ENCODE results near the gene RPLP2.

The RPLP2 gene

DNA sequence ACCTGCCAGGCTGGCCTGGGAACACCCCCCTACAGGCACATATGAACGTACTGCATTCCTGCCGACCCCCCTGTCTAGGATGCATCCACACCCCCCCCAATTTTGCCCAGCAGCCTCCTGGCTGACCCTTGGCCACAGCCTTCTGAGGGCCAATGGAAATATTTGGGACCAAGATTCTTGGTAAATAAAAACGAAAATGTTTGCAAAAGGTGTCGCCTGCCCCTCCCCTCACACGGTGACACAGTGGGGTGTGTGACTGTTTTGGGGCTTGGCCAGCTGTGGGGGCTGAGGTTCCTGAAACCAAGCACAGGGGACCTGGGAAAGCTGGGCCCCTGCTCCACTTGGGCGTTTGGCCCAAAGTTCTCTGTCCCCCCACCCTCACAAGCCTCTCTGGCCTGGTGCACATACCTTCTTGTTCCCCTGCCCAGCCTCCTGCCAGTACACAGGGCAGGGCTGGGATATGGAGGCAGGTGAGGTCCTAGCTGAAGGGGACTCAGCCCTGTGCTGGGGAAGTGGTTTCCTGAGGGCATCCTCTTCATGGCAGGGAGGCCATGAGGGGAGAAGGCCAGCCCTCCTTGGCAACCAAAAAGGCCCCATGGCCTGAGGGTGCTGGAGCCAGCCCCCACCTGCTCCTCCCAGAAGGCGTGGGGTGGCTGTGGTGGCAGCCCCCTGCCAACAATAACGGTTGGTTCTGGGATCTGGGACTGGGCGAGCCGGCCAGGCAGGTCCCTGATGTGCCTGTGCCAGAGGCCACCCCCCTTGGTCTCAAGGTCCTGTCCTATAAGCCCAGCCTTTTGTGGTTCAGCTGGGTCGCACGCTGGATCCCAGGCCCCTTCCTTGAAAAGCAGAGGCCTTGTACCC lies 15.8 kb downstream of the RPLP2 start:
- H3K4me3 ChIP-seq (ENCODE audit: low read depth in 1 of 2, low read length in 2 of 2): no peak overlapping the region
- H3K27me3 ChIP-seq (ENCODE audit: control insufficient read depth in 1 of 2, insufficient read depth in 2 of 2, low read length in 2 of 2): peaks cover 36 to 62% of the 10 kb centered on the region in 2 donors
- H3K36me3 ChIP-seq (ENCODE audit: insufficient read depth, low read length): peaks cover 21% of the 10 kb centered on the region
- H3K4me1 ChIP-seq (ENCODE audit: insufficient read depth, low read length): peaks cover 30% of the 10 kb centered on the region
- H3K27ac ChIP-seq (ENCODE audit: low read depth, low read length): no peak overlapping the region
- H3K9ac ChIP-seq (ENCODE audit: low read length): no peak overlapping the region
- no peaks in the 10 kb centered on the region for H3K9me3 ChIP-seq (ENCODE audit: low read length)

DNA sequence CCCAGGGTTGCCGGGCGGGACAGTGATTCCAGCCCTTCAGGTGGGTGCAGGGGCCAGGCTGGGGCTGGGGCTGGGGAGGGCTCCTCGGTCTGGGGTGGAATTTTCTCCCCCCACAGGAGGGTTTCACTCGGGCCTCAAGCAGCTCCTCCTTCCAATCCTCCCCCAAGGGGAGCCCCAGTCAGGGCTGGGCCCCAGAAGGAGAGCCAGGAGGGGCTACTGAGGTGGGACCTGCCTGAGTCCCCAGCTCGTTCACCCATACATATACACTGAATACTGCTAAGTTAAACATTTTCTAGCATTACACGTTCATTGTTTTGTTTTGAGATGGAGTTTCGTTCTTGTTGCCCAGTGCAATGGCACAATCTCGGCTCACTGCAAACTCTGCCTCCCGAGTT lies 16.5 kb downstream of the RPLP2 start:
- H3K36me3 ChIP-seq (ENCODE audit: insufficient read depth, low read length): peaks cover 21% of the 10 kb centered on the region
- H3K4me1 ChIP-seq (ENCODE audit: insufficient read depth, low read length): peaks cover 23% of the 10 kb centered on the region
- no peak overlapping the region for H3K27ac ChIP-seq (ENCODE audit: low read depth, low read length)
- H3K4me3 ChIP-seq (ENCODE audit: low read depth in 1 of 2, low read length in 2 of 2): no peak overlapping the region
- H3K27me3 ChIP-seq (ENCODE audit: control insufficient read depth in 1 of 2, insufficient read depth in 2 of 2, low read length in 2 of 2): peaks cover 36 to 68% of the 10 kb centered on the region in 2 donors
- no peak overlapping the region for H3K9ac ChIP-seq (ENCODE audit: low read length)
- H3K9me3 ChIP-seq (ENCODE audit: low read length): no peaks in the 10 kb centered on the region

DNA sequence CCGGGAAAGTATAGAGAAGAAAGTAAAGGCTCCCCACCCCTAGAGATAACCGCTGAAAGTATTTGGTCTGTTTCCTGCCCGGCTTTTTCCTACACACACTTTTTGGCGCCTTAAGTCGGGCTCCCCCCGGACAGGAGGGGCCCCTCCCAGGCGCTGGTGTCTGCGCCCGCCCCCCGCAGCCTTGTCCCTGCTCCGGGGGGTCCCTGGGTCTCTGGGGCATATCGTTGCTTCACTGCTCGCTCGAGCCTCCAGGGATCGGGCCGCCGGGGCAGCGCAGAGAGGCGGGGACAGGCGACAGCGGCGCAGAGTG lies 17.0 kb downstream of the RPLP2 start:
- peaks cover 18% of the 10 kb centered on the region for H3K4me1 ChIP-seq (ENCODE audit: insufficient read depth, low read length)
- peaks cover 36 to 74% of the 10 kb centered on the region in 2 donors for H3K27me3 ChIP-seq (ENCODE audit: control insufficient read depth in 1 of 2, insufficient read depth in 2 of 2, low read length in 2 of 2)
- H3K9ac ChIP-seq (ENCODE audit: low read length): no peak overlapping the region
- no peaks in the 10 kb centered on the region for H3K9me3 ChIP-seq (ENCODE audit: low read length)
- peaks cover 21% of the 10 kb centered on the region for H3K36me3 ChIP-seq (ENCODE audit: insufficient read depth, low read length)
- H3K4me3 ChIP-seq (ENCODE audit: low read depth in 1 of 2, low read length in 2 of 2): peak overlapping the region in 1 of 2 donors; percentile 32
- H3K27ac ChIP-seq (ENCODE audit: low read depth, low read length): no peak overlapping the region

DNA sequence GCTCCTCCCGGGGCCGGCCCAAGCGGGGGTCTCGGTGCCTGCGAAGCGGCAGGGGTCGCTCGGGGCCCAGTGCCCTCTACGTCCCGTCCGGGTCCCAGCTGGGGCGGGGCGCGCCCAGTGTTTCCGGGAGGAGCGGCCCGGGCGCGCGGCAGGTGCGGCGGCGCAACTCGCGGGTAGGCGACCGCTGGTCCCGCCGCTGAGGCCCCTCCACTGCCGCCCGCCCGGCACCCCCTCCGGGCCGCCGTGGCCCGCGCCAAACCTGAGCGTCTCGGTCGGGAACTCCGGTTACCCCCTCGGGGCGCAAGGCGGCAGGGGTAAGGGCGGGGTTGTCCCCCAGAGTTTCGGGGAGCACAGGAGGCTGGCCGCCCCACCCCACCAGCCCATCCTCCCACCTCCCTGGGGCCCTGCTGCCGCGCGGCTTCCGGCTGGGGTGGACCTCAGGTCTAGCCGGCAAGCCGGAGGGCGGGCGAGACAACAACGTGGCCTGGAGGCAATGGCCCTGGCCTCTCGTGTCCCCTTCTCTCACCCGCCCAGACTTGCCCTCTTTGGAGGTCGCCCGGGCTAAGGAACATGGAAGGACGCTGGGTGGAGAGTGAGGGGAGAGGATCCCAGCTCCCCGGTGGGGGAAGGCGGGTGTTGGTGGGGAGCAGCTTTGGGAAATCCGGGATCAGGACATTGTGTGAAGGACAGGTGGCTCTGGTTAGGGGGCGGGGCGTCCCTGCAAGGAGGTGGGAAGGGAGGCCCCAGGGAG lies 17.6 kb downstream of the RPLP2 start:
- Histone ChIP-seq H3K9me3 (ENCODE audit: low read length) (no peaks in the 10 kb centered on the region), H3K36me3 (ENCODE audit: insufficient read depth, low read length) (peaks cover 21% of the 10 kb centered on the region), H3K4me3 (ENCODE audit: low read depth in 1 of 2, low read length in 2 of 2) (peak overlapping the region in 1 of 2 donors; percentile 32), H3K4me1 (ENCODE audit: insufficient read depth, low read length) (peaks cover 19% of the 10 kb centered on the region), H3K27me3 (ENCODE audit: control insufficient read depth in 1 of 2, insufficient read depth in 2 of 2, low read length in 2 of 2) (peaks cover 36 to 79% of the 10 kb centered on the region in 2 donors), H3K27ac (ENCODE audit: low read depth, low read length) (no peak overlapping the region), H3K9ac (ENCODE audit: low read length) (no peak overlapping the region)

DNA sequence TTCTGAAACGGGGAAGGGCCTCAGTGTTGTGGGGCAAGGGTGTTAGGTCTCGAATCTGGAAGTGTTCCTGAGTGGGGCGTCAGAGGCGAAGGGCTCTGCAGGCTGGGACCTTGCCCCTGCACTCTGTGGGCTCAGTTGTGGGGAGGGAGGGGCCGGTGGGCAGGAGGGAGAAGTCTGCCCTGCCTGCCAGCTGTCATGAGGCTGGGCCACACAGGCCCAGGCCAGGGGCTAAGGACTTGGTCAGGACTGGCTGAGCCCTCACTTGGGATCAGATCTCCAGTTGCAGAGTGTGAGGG lies 18.1 kb downstream of the RPLP2 start, which contains the start of gene CRACR2B:
Gene CRACR2B, plus strand, starts transcription at position 23 of the 296 bp plus-strand sequence. CDS start 689 bp downstream, outside the sequence.
- H3K4me3 ChIP-seq (ENCODE audit: low read depth in 1 of 2, low read length in 2 of 2): peak within 1 kb of the TSS in 1 of 2 donors; percentile 32

DNA sequence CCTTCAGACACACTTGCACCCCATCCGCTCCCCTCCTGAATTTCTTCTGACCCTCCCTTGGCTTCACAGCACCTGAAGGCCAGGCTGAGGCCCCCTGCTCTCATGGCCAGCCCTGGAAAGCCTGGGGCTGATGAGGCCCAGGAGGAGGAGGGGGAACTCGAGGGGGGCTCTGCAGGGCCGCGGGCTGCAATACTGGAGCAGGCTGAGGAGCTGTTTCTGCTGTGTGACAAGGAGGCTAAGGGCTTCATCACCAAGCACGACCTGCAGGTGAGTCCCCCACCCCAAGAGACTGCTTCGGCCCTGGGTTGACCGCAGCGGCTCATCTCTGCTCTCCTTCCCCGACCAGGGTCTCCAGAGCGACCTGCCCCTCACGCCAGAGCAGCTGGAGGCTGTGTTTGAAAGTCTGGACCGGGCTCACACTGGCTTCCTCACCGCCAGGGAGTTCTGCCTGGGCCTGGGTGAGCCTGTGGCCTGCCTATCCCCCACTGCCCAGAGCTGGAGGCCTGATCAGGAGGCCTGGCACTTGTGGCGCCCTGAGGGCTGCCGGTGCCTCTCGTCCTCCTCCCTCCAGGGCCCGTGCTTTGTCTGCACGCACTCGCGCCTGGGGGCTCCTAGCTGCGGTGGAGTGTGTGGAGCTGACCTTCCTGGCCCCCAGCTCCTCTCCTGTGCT lies 18.9 kb downstream of the RPLP2 start:
- Histone ChIP-seq H3K4me3 (ENCODE audit: low read depth in 1 of 2, low read length in 2 of 2) (no peak overlapping the region), H3K27ac (ENCODE audit: low read depth, low read length) (no peak overlapping the region), H3K9ac (ENCODE audit: low read length) (no peak overlapping the region), H3K4me1 (ENCODE audit: insufficient read depth, low read length) (peaks cover 21% of the 10 kb centered on the region), H3K9me3 (ENCODE audit: low read length) (no peaks in the 10 kb centered on the region), H3K36me3 (ENCODE audit: insufficient read depth, low read length) (peaks cover 21% of the 10 kb centered on the region), H3K27me3 (ENCODE audit: control insufficient read depth in 1 of 2, insufficient read depth in 2 of 2, low read length in 2 of 2) (peaks cover 36 to 81% of the 10 kb centered on the region in 2 donors)

More for the DNA sequence above, 18.1 kb downstream of the RPLP2 start, which contains the start of gene CRACR2B:
- no peak within 1 kb of the TSS for H3K9ac ChIP-seq (ENCODE audit: low read length)
- peaks cover 21% of the 10 kb centered on the region for H3K36me3 ChIP-seq (ENCODE audit: insufficient read depth, low read length)
- H3K27me3 ChIP-seq (ENCODE audit: control insufficient read depth in 1 of 2, insufficient read depth in 2 of 2, low read length in 2 of 2): peaks cover 36 to 81% of the 10 kb centered on the region in 2 donors
- H3K9me3 ChIP-seq (ENCODE audit: low read length): no peaks in the 10 kb centered on the region
- H3K4me1 ChIP-seq (ENCODE audit: insufficient read depth, low read length): peaks cover 21% of the 10 kb centered on the region
- no peak within 1 kb of the TSS for H3K27ac ChIP-seq (ENCODE audit: low read depth, low read length)

DNA sequence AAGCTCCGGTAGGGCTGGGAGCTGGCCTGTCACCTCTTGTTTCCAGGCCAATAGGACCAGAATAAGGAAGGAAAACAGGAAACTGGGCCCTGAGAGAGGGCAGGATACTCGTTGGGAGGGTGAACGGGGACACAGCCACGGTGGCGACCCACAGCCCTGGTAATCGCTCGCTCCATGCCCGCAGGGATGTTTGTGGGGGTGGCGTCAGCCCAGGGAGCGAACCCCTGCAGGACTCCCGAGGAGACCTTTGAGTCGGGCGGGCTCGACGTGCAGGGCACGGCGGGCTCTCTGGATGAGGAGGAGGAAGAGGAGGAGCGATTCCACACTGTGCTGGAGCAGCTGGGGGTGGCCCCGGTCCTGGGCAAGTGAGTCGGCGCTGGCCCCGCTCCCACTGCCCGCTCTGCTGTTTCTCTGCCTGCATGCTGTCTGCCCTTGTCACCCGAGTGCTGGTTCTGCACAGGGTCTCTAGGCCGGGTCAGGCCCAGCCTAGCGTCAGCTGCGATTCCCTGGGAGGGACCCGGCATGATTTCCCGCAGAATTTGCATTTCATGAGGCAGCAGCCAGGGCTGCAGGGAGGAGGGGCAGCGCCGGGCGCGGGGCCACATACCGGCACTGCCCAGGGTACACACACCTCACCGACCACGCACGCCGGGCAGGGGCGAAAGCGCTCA lies 19.5 kb downstream of the RPLP2 start:
- Histone ChIP-seq H3K36me3 (ENCODE audit: insufficient read depth, low read length) (peaks cover 15% of the 10 kb centered on the region), H3K27ac (ENCODE audit: low read depth, low read length) (no peak overlapping the region), H3K9me3 (ENCODE audit: low read length) (no peaks in the 10 kb centered on the region), H3K4me3 (ENCODE audit: low read depth in 1 of 2, low read length in 2 of 2) (peak overlapping the region; percentile 27 to 38), H3K4me1 (ENCODE audit: insufficient read depth, low read length) (peaks cover 26% of the 10 kb centered on the region), H3K9ac (ENCODE audit: low read length) (no peak overlapping the region), H3K27me3 (ENCODE audit: control insufficient read depth in 1 of 2, insufficient read depth in 2 of 2, low read length in 2 of 2) (peaks cover 36 to 81% of the 10 kb centered on the region in 2 donors)

DNA sequence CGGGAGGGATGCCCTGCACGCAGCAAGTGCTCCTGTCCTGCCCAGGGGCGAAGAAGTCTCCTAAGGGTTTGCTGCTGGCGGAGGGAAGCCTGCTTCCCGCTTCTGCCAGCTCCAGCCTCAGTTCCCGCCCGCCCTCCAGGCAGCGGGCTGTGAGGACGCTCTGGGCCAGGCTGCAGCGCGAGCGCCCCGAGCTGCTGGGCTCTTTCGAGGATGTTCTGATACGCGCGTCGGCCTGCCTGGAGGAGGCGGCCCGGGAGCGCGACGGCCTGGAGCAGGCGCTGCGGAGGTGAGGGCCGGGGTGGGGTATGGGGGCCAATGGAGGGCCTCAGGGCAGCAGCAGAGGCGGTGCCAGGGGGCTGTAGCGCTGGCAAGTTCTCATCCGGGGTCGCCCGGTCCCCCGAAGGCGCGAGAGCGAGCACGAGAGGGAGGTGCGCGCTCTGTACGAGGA lies 20.1 kb downstream of the RPLP2 start:
- H3K9ac ChIP-seq (ENCODE audit: low read length): no peak overlapping the region
- H3K9me3 ChIP-seq (ENCODE audit: low read length): no peaks in the 10 kb centered on the region
- H3K4me3 ChIP-seq (ENCODE audit: low read depth in 1 of 2, low read length in 2 of 2): peak overlapping the region; percentile 27 to 38
- H3K4me1 ChIP-seq (ENCODE audit: insufficient read depth, low read length): peaks cover 32% of the 10 kb centered on the region
- H3K27me3 ChIP-seq (ENCODE audit: control insufficient read depth in 1 of 2, insufficient read depth in 2 of 2, low read length in 2 of 2): peaks cover 36 to 76% of the 10 kb centered on the region in 2 donors
- H3K27ac ChIP-seq (ENCODE audit: low read depth, low read length): no peak overlapping the region
- H3K36me3 ChIP-seq (ENCODE audit: insufficient read depth, low read length): peaks cover 10% of the 10 kb centered on the region

DNA sequence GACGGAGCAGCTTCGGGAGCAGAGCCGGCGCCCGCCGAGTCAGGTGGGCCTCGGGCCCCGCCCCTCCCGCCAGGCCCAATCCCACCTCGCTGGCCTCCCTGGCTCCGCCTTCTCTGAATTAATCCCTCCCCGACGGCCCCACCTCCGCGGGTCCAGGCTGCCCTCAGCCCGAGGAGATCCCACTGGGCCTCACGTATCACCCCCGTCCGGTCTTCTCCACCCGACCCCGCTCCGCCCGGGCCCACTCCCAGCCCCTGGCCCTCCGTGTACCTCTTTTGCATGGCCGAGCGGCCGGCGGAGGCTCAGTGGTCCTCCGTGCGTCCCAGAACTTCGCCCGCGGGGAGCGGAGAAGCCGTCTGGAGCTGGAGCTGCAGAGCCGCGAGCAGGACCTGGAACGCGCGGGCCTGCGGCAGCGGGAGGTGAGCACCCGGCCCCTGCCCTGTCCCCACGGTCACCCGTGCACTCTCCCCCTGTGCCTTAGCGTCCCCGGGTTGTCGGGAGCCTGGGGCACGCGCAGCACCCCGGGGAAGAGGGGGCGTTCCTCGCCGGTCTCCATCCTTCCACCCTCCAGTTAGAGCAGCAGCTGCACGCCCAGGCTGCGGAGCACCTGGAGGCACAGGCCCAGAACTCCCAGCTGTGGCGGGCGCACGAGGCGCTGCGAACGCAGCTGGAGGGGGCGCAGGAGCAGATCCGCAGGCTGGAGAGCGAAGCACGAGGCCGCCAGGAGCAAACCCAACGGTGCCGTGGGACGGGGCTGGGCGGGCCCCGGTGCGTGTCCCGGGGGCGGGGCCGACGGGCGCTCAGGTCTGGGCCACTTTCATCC lies 20.7 kb downstream of the RPLP2 start:
- Histone ChIP-seq H3K27ac (ENCODE audit: low read depth, low read length) (no peak overlapping the region), H3K9ac (ENCODE audit: low read length) (no peak overlapping the region), H3K4me3 (ENCODE audit: low read depth in 1 of 2, low read length in 2 of 2) (peak overlapping the region; percentile 27 to 38), H3K9me3 (ENCODE audit: low read length) (no peaks in the 10 kb centered on the region), H3K36me3 (ENCODE audit: insufficient read depth, low read length) (peaks cover 3% of the 10 kb centered on the region), H3K27me3 (ENCODE audit: control insufficient read depth in 1 of 2, insufficient read depth in 2 of 2, low read length in 2 of 2) (peaks cover 30 to 70% of the 10 kb centered on the region in 2 donors), H3K4me1 (ENCODE audit: insufficient read depth, low read length) (peaks cover 36% of the 10 kb centered on the region)

DNA sequence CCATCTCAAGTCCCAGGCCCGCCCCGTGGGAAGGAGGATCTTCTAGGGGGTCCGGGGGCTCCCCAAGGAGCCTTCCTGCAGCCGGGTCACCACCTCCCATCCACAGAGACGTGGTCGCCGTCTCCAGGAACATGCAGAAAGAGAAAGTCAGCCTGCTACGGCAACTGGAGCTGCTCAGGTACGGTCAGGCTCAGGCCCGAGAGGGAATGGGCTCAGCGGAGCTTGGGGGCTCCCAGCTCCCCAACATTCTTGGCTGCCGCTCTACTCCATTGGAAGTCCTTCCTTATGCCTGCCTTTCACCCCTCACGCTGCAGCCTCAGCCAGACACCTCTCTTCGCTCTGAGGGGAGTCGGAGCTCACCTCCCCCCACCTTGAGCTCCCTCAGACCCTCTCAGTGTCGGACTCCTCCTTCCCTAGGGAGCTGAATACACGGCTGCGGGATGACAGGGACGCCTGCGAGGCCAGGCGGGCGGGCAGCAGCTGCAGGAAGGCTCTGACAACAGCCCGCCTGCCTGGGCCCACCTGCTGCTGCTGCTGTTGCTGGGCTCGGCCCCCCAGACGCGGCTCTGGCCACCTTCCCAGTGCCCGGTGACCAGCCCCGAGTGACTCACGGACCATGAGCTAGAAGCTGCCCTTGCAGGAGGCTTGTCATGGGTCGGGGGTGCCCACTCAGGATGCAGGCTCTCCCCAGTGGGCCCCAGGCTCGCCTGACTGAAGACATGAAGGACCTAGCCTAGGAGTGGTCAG lies 21.5 kb downstream of the RPLP2 start:
- Histone ChIP-seq H3K4me3 (ENCODE audit: low read depth in 1 of 2, low read length in 2 of 2) (no peak overlapping the region), H3K4me1 (ENCODE audit: insufficient read depth, low read length) (peaks cover 36% of the 10 kb centered on the region)

More for the DNA sequence above, 21.5 kb downstream of the RPLP2 start:
- no peak overlapping the region for H3K27ac ChIP-seq (ENCODE audit: low read depth, low read length)
- H3K9me3 ChIP-seq (ENCODE audit: low read length): no peaks in the 10 kb centered on the region
- H3K36me3 ChIP-seq (ENCODE audit: insufficient read depth, low read length): peaks cover 3% of the 10 kb centered on the region
- no peak overlapping the region for H3K9ac ChIP-seq (ENCODE audit: low read length)
- peaks cover 26 to 62% of the 10 kb centered on the region in 2 donors for H3K27me3 ChIP-seq (ENCODE audit: control insufficient read depth in 1 of 2, insufficient read depth in 2 of 2, low read length in 2 of 2)
